ENCODE data around the gene MARF1.
"Not testable (repeated sequence)": the region's sequence is repeated elsewhere in the genome, so short reads cannot be mapped to it uniquely, and the experiment has no call there.

The MARF1 gene

DNA sequence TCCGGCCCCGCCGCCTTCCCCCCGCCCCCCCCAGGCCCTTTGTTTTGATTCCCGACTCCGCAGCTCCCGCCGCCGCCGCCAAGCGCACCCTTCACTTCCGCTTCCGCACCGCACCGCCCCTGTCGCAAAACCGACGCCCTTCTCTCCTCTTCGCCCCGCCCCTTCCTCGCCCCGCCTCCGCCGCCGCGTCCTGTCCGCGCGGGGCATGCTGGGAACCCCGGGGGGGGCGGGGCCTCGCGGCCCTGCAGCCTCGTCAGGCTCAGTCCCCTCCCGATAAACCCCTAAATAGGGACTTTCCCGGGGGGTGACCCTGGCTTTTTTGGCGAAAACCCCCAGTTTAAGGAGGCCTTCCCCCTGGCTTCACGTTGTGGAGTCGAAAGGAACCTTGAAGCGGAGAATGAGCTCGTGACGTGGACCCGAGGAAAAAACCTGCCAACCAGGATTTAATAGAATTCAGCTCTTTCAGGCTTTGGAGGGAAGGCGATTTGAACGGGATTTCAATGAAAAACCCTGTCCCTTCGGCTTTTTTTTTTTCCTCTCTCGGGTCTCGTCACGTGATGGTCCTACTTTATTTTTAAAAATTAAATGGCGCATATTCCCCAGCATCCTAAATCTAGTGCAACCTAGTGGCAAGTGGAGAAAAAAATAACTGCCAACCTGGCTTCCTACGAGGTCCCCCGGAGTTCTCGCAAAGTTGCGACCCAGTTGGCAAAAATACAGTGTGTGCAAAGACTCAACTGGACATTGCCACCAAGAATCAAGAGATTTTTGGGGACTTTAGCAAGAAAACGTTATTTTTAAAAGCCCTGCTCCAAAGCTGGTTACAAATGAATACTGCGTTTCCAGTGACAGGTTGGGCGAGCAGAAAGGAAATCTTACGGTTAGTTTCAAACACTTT, at the start of gene MARF1:
Gene MARF1, minus strand, starts transcription at position 107 of the 898 bp plus-strand sequence. CDS start 3,921 bp downstream, outside the sequence.
- no peak for FAIRE-seq

- not testable (repeated sequence) for FAIRE-seq
These were observed 49.6 kb upstream of the MARF1 start for GRCh38 chr16:15692508-15692907.

DNA sequence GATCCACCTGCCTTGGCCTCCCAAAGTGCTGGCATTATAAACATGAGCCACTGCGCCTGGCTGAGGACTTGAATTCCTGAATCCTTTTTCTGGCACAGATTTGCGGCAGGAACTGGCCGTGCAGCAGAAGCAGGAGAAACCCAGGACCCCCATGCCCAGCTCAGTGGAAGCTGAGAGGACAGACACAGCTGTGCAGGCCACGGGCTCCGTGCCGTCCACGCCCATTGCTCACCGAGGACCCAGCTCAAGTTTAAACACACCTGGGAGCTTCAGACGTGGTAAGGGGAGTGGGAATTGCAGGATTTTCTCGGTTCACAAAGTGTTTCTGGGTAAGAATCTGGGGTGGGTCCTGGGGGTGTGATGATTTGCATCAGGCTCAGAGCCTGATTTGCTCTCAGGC, 48.1 kb upstream of the MARF1 start:
- no peak for FAIRE-seq

DNA sequence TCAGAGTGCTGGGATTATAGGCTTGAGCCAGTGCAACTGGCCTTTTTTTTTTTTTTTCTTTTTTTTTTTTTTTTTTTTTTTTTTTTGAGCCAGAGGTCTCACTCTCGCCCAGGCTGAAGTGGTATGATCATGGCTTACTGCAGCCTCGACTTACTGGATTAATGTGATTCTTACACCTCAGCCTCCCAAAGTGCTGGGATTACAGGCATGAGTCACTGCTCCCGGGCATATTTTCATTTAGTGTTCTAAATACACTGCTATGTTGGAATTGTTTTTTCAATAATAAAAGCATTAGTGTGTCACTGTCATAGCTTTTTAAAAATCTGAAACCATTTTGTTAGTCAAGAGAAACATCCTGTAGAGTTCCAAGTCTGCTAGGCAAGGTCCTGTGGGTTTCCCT, 47.3 kb upstream of the MARF1 start:
- FAIRE-seq: no peak

DNA sequence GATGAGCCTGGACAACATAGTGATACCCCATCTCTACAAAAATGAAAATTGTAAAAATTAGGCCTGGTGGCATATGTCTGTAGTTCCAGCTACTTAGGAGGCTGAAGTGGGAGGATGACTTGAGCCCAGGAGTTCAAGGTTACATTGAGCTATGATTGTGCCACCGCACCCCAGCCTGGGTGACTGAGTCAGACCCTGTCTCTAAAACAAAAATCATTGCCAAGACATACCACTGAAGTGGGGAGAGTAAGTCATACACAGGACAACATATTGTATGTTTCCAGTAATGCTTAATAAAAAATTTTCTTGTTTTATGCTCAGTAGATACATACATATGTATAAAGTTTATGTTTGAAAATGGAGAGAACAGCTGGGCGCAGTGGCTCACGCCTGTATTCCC, 46.3 kb upstream of the MARF1 start:
- no peak for FAIRE-seq

DNA sequence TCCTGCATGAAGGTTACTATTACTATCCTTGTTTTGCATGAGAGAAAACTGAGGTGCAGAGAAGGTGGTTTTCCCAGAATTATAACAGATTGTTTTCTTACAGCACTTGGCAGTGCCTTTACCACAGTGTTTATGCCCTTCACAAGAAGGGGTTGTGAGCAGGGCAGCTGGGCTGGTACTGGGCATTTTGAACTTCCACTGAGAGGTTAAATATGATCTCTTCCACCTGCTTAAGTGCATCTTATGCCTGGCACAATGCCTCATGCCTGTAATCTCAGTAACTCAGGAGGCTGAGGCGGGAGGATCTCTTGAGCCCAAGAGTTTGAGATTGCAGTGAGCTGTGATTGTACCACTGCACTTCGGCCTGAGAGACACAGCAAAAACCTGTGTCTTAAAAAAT, 43.3 kb upstream of the MARF1 start:
- FAIRE-seq: no peak

- peak; percentile 27 for FAIRE-seq
These were observed 39.2 kb upstream of the MARF1 start for GRCh38 chr16:15682105-15682570.

DNA sequence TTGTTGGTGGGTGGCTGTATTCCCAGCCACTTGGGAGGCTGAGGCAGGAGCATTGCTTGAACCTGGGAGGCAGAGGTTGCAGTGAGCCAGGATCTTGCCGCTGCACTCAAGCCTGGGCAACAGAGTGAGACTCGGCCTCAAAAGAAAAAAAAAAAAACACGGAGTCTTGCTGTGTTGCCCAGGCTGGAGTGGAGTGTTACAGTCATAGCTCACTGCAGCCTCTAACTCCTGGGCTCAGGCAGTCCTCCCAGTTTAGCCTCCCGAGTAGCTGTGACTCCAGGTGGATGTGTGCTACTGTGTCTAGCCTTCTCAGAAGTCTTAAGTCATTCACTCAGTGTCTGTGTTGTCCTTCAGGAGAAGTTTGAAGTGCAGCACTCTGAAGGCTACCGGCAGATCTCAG, 34.5 kb upstream of the MARF1 start:
- no peak for FAIRE-seq

GRCh38 chr16:15676506-15676905, 33.6 kb upstream of the MARF1 start:
- no peak for FAIRE-seq

GRCh38 chr16:15674571-15674970, 31.6 kb upstream of the MARF1 start:
- FAIRE-seq: no peak

- no peak for FAIRE-seq
These were observed 29.7 kb upstream of the MARF1 start for GRCh38 chr16:15672514-15673167.

DNA sequence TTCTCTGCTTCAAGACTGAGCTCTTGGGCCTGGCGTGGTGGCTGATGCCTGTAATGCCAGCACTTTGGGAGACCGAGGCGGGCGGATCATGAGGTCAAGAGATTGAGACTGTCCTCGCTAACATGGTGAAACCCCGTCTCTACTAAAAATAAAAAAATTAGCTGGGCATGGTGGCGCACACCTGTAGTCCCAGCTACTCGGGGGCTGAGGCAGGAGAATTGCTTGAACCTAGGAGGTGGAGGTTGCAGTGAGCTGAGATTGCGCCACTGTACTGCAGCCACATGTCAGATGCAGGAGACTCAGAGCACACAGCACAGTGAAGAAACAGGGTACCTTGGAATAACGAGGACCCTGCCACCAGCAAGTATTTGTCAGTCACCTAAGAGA, 29.2 kb upstream of the MARF1 start:
- not testable (repeated sequence) for FAIRE-seq

DNA sequence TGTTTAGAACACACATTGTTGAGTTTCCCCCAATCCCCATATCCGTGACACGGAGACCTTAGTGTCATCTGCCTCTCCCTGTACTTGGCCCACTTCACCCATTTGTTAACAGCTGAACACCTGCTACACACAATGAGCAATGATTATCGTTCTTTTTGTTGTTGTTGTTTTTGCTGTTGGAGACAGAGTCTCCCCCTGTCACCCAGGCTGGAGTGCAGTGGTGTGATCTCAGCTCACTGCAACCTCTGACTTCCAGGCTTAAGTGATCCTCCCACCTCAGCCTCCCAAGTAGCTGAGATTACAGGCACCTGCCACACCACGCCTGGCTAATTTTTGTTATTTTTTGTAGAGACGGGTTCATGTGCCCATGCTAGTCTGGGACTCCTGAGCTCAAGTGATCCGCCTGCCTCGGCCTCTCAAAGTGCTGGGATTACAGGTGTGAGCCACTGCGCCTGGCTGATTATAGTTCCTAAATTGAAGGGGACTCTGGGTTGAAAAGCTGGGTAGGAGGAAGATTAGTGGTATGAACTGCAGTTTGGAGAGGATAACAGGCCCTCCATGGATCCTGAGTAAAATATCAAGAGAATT, 28.7 kb upstream of the MARF1 start:
- FAIRE-seq: no peak

- FAIRE-seq: no peak
These were observed 24.3 kb upstream of the MARF1 start for GRCh38 chr16:15667091-15667742.

GRCh38 chr16:15665107-15665506, 22.2 kb upstream of the MARF1 start:
- FAIRE-seq: no peak

DNA sequence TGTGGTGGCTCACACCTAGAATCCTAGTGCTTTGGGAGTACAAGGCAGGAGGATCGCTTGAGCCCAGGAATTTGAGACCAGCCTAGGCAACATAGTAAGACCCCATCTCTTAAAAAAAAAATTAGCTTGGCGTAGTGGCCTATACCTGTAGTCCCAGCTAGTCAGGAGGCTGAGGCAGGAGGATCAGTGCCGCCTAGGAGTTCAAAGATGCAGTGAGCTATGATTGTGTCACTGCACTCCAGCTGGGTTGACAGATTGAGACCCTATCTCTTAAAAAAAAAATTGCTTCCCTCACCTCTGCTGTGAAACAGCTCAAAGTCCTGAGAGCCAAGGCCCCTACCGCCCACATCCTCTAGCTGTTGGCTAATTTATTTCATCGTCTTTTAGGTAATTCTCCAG, 17.2 kb upstream of the MARF1 start:
- no peak for FAIRE-seq

- no peak for FAIRE-seq
These were observed 15.6 kb upstream of the MARF1 start for GRCh38 chr16:15658556-15658955.

DNA sequence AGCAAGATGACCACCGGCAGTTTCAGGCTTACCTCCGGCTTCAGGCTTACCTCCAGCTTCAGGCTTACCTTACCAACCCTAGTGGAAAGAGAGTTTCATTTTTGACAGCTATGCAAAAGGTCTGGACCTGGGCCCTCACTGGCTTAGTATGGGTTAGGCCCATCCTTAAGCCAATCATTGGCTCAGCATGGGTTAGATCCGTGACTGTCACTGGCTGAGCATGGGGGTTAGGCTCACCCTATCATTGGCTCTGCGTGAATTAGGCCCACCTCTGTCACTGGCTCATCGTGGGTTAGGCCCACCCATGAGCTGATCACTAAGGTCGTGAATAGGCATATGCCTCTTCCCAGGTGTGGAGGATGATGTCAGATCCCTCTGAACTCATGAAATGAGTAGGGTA, 15.2 kb upstream of the MARF1 start:
- FAIRE-seq: no peak

- not testable (repeated sequence) for FAIRE-seq
These were observed 12.6 kb upstream of the MARF1 start for GRCh38 chr16:15655561-15655960.

DNA sequence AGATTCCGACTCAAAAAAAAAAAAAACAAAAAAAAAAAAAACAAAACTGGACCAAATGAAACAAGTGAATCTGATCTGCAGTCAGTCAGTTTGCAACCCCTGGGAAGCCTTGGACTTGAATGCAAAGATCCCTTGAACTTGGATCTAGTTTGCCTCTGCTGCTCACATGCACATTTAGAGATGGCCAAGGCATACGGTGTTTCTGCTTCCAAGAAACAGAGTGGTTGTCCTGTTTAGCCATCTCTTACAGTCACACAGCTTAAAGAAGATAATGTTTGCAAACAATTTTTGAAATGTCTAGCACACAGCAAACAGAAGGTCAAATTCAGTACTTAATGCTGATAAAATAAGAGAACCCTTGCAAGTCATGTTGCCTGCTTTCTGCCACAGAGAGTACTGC, 11.6 kb upstream of the MARF1 start:
- FAIRE-seq: no peak

- FAIRE-seq: no peak
These were observed 10.3 kb upstream of the MARF1 start for GRCh38 chr16:15653227-15653626.

GRCh38 chr16:15652293-15653001, 9.5 kb upstream of the MARF1 start:
- FAIRE-seq: no peak

All from A204.1 (cell line).